Liver (tissue), 9 donors: ENCODE results near the gene PLA2G2F. TPM values are rescaled to one million over a fixed set of nuclear protein-coding genes. Genes with fewer than 3 reads are reported as not detected.

ENCODE experiments used
- DNase-seq: peaks from one replicate; pipeline ENCODE4 v3.0.0-alpha.2; 2017; ENCODE audit warnings: low spot score
- H3K27ac ChIP-seq, 2 donors: one replicate each; pipeline ENCODE4 v1.7.0; 2013; ENCODE audit warnings: inconsistent platforms in 2 of 2, low read length in 2 of 2, control low read depth in 1 of 2, low read depth in 1 of 2, mild to moderate bottlenecking in 1 of 2
- H3K27me3 ChIP-seq, 4 donors: one replicate each; pipeline versions ENCODE4 v1.6.1 to v1.7.0; 2013; ENCODE audit warnings: low read length in 3 of 4, inconsistent platforms in 1 of 4, mild to moderate bottlenecking in 1 of 4, moderate library complexity in 1 of 4; ENCODE audit not compliant: control insufficient read depth in 4 of 4, insufficient read depth in 4 of 4
- H3K36me3 ChIP-seq, 4 donors: one replicate each; pipeline versions ENCODE4 v1.6.1 to v1.7.0; 2013; ENCODE audit warnings: low read length in 3 of 4, mild to moderate bottlenecking in 3 of 4, low read depth in 1 of 4, moderate library complexity in 1 of 4; ENCODE audit not compliant: control insufficient read depth in 4 of 4, insufficient read depth in 3 of 4
- H3K4me1 ChIP-seq, 4 donors: one replicate each; pipeline versions ENCODE4 v1.6.1 to v1.7.0; 2013; ENCODE audit warnings: low read length in 3 of 4, mild to moderate bottlenecking in 3 of 4, moderate library complexity in 1 of 4; ENCODE audit not compliant: control insufficient read depth in 4 of 4, insufficient read depth in 4 of 4
- H3K4me3 ChIP-seq, 3 donors: one replicate each; pipeline versions ENCODE4 v1.6.1 to v1.7.0; 2013; ENCODE audit warnings: low read length in 3 of 3, control low read depth in 1 of 3, low read depth in 1 of 3, mild to moderate bottlenecking in 1 of 3
- H3K9ac ChIP-seq, 2 donors: one replicate each; pipeline ENCODE4 v1.7.0; 2013; ENCODE audit warnings: low read length in 2 of 2, mild to moderate bottlenecking in 2 of 2, moderate library complexity in 2 of 2, control low read depth in 1 of 2, low read depth in 1 of 2
- H3K9me3 ChIP-seq, 4 donors: one replicate each; pipeline versions ENCODE4 v1.6.1 to v1.7.0; 2013; ENCODE audit warnings: low read length in 3 of 4; ENCODE audit not compliant: control insufficient read depth in 4 of 4
- EGR1 ChIP-seq, 2 donors: IDR thresholded peaks; 2 replicates each; pipeline ENCODE4 v1.6.1; 2016 to 2018; ENCODE audit warnings: antibody characterized with exemption in 2 of 2, low read depth in 2 of 2
- FOXA1 ChIP-seq: IDR thresholded peaks from 2 replicates; pipeline ENCODE4 v1.6.1; 2016; ENCODE audit warnings: antibody characterized with exemption
- FOXA2 ChIP-seq: IDR thresholded peaks from 2 replicates; pipeline ENCODE4 v1.6.1; 2016; ENCODE audit warnings: antibody characterized with exemption
- GABPA ChIP-seq, 2 donors: IDR thresholded peaks in 1 of 2; conservative IDR thresholded peaks in 1 of 2; 2 replicates each; pipeline ENCODE4 v1.6.1; 2016; ENCODE audit warnings: antibody characterized with exemption in 2 of 2, mild to moderate bottlenecking in 1 of 2, moderate library complexity in 1 of 2
- HNF4A ChIP-seq, 2 donors: conservative IDR thresholded peaks; 2 replicates each; pipeline ENCODE4 v1.6.1; 2016; ENCODE audit warnings: antibody characterized with exemption in 2 of 2, mild to moderate bottlenecking in 2 of 2
- HNF4G ChIP-seq: IDR thresholded peaks from 2 replicates; pipeline ENCODE4 v1.6.1; 2016; ENCODE audit warnings: antibody characterized with exemption
- NR2F2 ChIP-seq: IDR thresholded peaks from 2 replicates; pipeline ENCODE4 v1.6.1; 2016; ENCODE audit warnings: antibody characterized with exemption
- RAD21 ChIP-seq, 2 donors: IDR thresholded peaks; 2 replicates each; pipeline ENCODE4 v1.6.1; 2016; ENCODE audit warnings: antibody characterized with exemption in 2 of 2, mild to moderate bottlenecking in 2 of 2
- SP1 ChIP-seq: IDR thresholded peaks from 2 replicates; pipeline ENCODE4 v1.6.1; 2018; ENCODE audit warnings: antibody characterized with exemption, mild to moderate bottlenecking
- TAF1 ChIP-seq: conservative IDR thresholded peaks from 2 replicates; pipeline ENCODE4 v1.6.1; 2016; ENCODE audit warnings: antibody characterized with exemption, mild to moderate bottlenecking
- WGBS: extraction: QIAGEN DNeasy Blood & Tissue Kit; methylation state at CpG from one replicate; pipeline ENCODE4 v1.1.7; 2013; 5-methylcytosine and 5-hydroxymethylcytosine counted together
- polyA plus RNA-seq, 2 donors: library from polyadenylated mRNA; stranded (reverse) in 1 of 2; unstranded in 1 of 2; fragments of 200-250 nt in 1 of 2; fragments of >200 nt in 1 of 2; fragmentation: Nextera tagmentation in 1 of 2; extraction: Ambion mirVana in 1 of 2; gene quantifications; one replicate each; pipeline versions ENCODE4 v1.2.1 to v1.2.3, GENCODE V29; 2013 to 2015
- total RNA-seq, 2 donors: library from RNA; depleted of rRNA; stranded (reverse); fragments of >200 nt; gene quantifications; one replicate each; pipeline ENCODE4 v1.2.3, GENCODE V29; 2014
- TF ChIP-seq, protein P1 (sequence below): IDR thresholded peaks from 2 replicates; pipeline ENCODE4 v1.6.1; 2016; ENCODE audit warnings: antibody characterized with exemption
- TF ChIP-seq, protein P2 (sequence below): IDR thresholded peaks from 2 replicates; pipeline ENCODE4 v1.6.1; 2016; ENCODE audit warnings: antibody characterized with exemption
- TF ChIP-seq, protein P3 (sequence below): IDR thresholded peaks from 2 replicates; pipeline ENCODE4 v1.6.1; 2016; ENCODE audit warnings: antibody characterized with exemption
- TF ChIP-seq, protein P4 (sequence below): fragments of 150-350 bp; IDR thresholded peaks from 2 replicates; pipeline ENCODE4 v1.5.1; 2017; ENCODE audit warnings: improper control_type of control experiment, low read depth, low read length; ENCODE audit not compliant: missing input control
- TF ChIP-seq, protein P5 (sequence below): IDR thresholded peaks from 2 replicates; pipeline ENCODE4 v1.6.1; 2016; ENCODE audit warnings: antibody characterized with exemption, mild to moderate bottlenecking
- donor health status: healthy.
- donor health status: healthy.
- donor health status: healthy.
- donor health status: healthy.
- donor health status: healthy.

The PLA2G2F gene
- total and polyA plus RNA-seq, 4 donors = under 0.01 TPM; not detected in 3

DNA sequence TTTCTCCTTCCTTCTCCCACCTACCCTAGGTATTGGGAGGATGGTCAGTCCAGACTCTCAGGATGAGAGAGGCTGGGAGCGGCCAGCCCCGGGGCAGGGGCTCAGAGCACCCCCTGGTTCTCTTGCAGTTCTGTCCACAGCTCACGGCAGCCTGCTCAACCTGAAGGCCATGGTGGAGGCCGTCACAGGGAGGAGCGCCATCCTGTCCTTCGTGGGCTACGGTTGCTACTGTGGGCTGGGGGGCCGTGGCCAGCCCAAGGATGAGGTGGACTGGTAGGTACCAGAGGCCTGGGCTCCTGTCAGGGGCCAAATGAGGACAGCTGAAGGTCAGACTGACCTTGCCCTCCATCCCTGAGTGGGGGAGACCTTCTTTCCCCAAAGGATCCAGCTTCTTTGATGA is 4.2 kb downstream of the PLA2G2F start:
- Histone ChIP-seq H3K27ac (no peak overlapping the region), H3K4me1 (no peaks in the 10 kb centered on the region), H3K36me3 (no peaks in the 10 kb centered on the region), H3K9me3 (no peaks in the 10 kb centered on the region), H3K9ac (no peak overlapping the region), H3K27me3 (no peaks in the 10 kb centered on the region), H3K4me3 (no peak overlapping the region)
- DNase-seq = no peak
- TF ChIP-seq, protein P1, sequence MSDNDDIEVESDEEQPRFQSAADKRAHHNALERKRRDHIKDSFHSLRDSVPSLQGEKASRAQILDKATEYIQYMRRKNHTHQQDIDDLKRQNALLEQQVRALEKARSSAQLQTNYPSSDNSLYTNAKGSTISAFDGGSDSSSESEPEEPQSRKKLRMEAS = no peak
- TF ChIP-seq TAF1 = no peak
- TF ChIP-seq FOXA1 = no peak
- 91% methylated on average over 8 of the region's 8 CpGs for WGBS

DNA sequence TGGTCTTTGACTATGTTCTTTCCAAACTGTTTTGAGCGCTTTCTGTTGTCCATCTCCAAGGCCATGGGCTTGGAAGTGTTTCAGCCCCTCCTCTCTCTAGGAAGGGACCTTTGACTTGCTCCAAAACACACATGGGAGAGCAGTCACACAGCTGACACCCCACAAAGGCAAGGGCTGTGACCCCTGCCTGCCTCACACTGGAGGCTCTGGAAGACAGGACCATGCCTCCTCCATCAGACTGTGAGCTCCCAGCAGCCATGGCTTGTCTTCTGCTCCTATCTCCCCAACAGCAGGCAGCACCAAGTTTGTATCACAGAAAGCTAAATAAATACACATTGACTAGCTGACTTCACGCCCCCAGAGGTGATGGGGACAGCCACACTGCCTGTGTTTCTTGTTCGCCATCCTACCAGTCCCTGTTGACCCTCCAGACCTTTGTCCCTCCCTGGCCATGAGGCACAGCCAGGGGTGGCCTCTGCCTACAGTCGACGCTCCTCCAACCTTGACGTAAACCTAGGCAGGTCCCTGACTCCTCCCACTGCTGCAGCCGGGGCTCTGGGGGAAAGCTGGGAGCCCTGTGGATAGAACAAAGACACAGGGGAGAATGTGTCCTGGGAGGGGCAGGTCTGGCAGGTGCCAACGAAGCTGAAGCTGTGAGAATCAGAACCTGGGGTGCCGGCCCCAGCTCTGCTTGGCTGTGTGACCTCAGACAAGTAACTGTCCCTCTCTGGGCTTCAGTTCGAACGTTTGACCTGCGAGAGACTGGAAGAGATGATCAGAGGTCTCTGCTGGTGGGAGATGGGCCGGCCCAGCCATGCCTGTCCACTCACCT is 4.8 kb downstream of the PLA2G2F start:
- TF ChIP-seq FOXA2 (no peak), HNF4G (no peak), EGR1 (IDR thresholded peaks at IDR 0.05; ENCODE audit: low read depth in 2 of 2) (no peak), GABPA (IDR thresholded peaks at IDR 0.05 in 1 of 2, conservative IDR thresholded peaks at IDR 0.05 in 1 of 2) (no peak), TAF1 (no peak), NR2F2 (no peak), SP1 (no peak)
- TF ChIP-seq, protein P2, sequence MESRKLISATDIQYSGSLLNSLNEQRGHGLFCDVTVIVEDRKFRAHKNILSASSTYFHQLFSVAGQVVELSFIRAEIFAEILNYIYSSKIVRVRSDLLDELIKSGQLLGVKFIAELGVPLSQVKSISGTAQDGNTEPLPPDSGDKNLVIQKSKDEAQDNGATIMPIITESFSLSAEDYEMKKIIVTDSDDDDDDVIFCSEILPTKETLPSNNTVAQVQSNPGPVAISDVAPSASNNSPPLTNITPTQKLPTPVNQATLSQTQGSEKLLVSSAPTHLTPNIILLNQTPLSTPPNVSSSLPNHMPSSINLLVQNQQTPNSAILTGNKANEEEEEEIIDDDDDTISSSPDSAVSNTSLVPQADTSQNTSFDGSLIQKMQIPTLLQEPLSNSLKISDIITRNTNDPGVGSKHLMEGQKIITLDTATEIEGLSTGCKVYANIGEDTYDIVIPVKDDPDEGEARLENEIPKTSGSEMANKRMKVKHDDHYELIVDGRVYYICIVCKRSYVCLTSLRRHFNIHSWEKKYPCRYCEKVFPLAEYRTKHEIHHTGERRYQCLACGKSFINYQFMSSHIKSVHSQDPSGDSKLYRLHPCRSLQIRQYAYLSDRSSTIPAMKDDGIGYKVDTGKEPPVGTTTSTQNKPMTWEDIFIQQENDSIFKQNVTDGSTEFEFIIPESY = no peak
- TF ChIP-seq, protein P3, sequence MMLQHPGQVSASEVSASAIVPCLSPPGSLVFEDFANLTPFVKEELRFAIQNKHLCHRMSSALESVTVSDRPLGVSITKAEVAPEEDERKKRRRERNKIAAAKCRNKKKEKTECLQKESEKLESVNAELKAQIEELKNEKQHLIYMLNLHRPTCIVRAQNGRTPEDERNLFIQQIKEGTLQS = no peak
- no peak overlapping the region for H3K27ac ChIP-seq
- no peak for DNase-seq
- no peak overlapping the region for H3K4me3 ChIP-seq
- WGBS = 72% methylated on average over 13 of the region's 13 CpGs
- no peak overlapping the region for H3K9ac ChIP-seq
- no peaks in the 10 kb centered on the region for H3K9me3 ChIP-seq
- H3K36me3 ChIP-seq = no peaks in the 10 kb centered on the region
- no peaks in the 10 kb centered on the region for H3K4me1 ChIP-seq
- H3K27me3 ChIP-seq = no peaks in the 10 kb centered on the region

DNA sequence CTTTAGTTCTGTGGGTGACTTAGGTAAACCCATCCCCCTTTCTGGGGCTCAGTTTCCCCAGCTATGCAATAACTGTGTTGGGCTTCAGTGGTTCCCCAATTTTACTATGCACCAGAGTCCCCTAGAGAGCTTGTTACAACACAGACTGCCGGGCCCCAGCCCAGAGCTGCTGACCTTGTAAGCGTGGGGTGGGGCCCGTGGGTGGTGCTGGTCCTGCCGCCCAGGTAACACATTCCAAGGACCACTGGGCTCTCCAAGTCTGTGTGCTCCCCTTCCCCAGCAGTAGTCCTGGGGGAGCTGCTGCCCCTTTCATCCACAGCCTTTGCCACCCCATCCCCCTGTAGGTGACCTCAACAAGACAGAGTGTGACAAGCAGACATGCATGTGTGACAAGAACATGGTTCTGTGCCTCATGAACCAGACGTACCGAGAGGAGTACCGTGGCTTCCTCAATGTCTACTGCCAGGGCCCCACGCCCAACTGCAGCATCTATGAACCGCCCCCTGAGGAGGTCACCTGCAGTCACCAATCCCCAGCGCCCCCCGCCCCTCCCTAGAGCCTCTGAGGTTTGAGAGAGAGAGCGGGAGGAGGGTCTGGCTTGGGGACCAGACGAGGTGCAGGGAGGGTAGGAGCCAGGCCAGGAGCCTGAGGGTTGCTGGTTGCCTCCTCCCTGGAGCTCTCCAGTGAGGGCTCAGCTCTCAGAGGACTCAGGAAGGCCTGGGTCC is 8.9 kb downstream of the PLA2G2F start:
- Histone ChIP-seq H3K36me3 (no peaks in the 10 kb centered on the region), H3K4me1 (peaks cover 6 to 14% (median 12%) of the 10 kb centered on the region in 4 donors), H3K4me3 (no peak overlapping the region), H3K27ac (no peak overlapping the region), H3K9me3 (no peaks in the 10 kb centered on the region), H3K27me3 (no peaks in the 10 kb centered on the region), H3K9ac (no peak overlapping the region)
- DNase-seq = no peak
- WGBS = 89% methylated on average over 13 of the region's 13 CpGs
- TF ChIP-seq, protein P4, sequence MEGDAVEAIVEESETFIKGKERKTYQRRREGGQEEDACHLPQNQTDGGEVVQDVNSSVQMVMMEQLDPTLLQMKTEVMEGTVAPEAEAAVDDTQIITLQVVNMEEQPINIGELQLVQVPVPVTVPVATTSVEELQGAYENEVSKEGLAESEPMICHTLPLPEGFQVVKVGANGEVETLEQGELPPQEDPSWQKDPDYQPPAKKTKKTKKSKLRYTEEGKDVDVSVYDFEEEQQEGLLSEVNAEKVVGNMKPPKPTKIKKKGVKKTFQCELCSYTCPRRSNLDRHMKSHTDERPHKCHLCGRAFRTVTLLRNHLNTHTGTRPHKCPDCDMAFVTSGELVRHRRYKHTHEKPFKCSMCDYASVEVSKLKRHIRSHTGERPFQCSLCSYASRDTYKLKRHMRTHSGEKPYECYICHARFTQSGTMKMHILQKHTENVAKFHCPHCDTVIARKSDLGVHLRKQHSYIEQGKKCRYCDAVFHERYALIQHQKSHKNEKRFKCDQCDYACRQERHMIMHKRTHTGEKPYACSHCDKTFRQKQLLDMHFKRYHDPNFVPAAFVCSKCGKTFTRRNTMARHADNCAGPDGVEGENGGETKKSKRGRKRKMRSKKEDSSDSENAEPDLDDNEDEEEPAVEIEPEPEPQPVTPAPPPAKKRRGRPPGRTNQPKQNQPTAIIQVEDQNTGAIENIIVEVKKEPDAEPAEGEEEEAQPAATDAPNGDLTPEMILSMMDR = no peak
- TF ChIP-seq, protein P5, sequence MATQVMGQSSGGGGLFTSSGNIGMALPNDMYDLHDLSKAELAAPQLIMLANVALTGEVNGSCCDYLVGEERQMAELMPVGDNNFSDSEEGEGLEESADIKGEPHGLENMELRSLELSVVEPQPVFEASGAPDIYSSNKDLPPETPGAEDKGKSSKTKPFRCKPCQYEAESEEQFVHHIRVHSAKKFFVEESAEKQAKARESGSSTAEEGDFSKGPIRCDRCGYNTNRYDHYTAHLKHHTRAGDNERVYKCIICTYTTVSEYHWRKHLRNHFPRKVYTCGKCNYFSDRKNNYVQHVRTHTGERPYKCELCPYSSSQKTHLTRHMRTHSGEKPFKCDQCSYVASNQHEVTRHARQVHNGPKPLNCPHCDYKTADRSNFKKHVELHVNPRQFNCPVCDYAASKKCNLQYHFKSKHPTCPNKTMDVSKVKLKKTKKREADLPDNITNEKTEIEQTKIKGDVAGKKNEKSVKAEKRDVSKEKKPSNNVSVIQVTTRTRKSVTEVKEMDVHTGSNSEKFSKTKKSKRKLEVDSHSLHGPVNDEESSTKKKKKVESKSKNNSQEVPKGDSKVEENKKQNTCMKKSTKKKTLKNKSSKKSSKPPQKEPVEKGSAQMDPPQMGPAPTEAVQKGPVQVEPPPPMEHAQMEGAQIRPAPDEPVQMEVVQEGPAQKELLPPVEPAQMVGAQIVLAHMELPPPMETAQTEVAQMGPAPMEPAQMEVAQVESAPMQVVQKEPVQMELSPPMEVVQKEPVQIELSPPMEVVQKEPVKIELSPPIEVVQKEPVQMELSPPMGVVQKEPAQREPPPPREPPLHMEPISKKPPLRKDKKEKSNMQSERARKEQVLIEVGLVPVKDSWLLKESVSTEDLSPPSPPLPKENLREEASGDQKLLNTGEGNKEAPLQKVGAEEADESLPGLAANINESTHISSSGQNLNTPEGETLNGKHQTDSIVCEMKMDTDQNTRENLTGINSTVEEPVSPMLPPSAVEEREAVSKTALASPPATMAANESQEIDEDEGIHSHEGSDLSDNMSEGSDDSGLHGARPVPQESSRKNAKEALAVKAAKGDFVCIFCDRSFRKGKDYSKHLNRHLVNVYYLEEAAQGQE = no peak
- no peak for TF ChIP-seq FOXA1
- no peak for TF ChIP-seq HNF4A (conservative IDR thresholded peaks at IDR 0.05)
- no peak for TF ChIP-seq RAD21 (IDR thresholded peaks at IDR 0.05)
- TF ChIP-seq, protein P3 = no peak
- TF ChIP-seq, protein P2 = no peak
- no peak for TF ChIP-seq HNF4G
